IPS DF 4.7 (cell line): ENCODE results near the gene UFD1.

ENCODE experiments used
- DNase-seq: peaks from one replicate; pipeline ENCODE4 v3.0.0-alpha.2; 2013; ENCODE audit warnings: low spot score; ENCODE audit errors: extremely low read depth

UFD1 gene, protein sequence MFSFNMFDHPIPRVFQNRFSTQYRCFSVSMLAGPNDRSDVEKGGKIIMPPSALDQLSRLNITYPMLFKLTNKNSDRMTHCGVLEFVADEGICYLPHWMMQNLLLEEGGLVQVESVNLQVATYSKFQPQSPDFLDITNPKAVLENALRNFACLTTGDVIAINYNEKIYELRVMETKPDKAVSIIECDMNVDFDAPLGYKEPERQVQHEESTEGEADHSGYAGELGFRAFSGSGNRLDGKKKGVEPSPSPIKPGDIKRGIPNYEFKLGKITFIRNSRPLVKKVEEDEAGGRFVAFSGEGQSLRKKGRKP

DNA sequence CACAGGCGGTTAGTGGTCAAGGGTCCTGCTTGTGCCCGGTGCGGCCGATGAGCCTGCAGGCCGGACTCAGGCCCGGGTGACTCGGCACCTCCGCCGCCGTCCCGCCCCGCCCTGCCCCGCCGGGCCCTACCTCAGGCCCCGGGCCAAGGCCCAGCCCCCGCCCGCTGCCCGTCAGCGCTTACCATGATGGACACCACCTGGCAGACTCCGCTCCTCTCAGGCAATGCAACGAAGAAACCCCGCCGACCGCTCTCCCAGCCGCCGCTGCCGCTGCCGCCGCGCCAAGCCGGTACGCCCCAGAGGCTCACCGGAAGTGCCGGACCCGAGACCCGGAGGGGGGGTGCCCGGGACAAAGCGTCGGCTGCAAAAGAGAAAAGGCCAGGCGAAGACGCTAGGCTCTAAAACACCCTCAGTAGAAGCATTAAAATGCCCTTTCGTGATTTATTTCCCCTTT is at the start of gene UFD1:
Gene UFD1, minus strand, starts transcription at position 293 of the 454 bp plus-strand sequence. Its CDS starts 108 bp downstream, at position 185.
- no peak for DNase-seq

DNA sequence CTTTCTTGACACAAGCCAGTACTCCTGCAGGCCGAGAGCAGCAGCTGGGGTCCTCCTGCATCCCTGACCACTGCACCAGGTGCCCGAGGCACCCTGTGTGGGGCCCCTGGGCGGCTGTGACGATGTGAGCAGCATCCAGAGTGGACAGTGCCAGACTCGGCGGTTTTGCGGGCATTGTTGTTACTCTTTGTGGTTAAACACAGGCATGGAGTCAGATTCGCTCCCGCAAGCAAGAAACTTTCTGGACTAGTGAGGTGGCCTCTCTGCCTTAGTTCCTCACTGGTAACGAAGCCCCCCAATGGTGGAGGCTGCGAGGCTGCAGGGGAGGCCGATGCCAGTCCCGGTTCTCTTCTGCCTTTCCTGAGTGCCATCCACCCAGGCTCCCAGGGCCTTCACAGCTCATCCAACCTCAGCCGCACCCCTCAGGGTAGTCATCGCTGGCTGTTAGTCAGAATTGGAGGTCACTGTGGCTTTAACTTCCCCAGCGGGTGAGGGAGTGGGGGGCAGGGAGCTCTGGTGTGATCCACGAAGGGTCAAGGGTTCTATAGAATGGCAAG is 48.9 kb upstream of the UFD1 start:
- no peak for DNase-seq

DNA sequence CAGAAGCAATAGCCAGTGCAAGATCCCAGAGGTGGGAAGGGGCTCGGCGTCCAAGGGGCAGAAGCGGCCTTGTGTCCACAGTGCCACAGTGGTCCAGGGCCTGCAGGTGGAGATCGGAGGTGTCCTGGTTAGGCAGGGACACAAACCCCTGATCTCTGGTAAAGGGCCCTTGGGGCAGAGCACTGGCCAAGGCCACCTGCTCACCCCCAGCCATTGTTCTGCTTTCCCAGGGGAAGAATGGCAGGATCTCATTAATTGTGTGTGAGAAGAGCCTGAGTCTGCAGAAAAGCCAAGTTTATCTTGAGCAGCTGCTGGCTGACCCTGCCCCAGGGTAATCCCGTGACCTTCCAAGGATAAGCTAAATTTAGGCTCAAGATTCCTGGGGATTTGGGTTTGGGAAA is 48.3 kb upstream of the UFD1 start:
- no peak for DNase-seq

DNA sequence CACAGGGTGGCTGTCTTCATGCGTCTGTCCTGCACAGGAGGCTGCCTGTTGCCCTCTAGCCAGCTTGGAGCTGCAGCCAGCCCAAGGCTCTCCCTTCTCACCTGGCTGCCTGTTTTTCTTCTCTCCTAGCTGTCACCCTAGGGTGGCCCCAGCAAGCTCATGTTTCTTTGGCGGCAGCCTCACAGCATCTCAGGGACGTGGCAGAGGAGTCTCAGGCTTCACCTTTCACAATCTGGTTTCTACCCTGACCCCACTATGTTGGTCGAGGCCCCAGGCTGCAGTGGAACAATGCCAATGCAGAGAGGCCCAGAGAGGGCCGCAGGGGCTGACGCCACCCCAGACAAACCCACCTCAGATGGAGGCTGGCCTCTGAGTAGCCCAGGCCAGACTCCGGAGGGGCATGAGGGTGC is 47.7 kb upstream of the UFD1 start:
- DNase-seq: no peak

DNA sequence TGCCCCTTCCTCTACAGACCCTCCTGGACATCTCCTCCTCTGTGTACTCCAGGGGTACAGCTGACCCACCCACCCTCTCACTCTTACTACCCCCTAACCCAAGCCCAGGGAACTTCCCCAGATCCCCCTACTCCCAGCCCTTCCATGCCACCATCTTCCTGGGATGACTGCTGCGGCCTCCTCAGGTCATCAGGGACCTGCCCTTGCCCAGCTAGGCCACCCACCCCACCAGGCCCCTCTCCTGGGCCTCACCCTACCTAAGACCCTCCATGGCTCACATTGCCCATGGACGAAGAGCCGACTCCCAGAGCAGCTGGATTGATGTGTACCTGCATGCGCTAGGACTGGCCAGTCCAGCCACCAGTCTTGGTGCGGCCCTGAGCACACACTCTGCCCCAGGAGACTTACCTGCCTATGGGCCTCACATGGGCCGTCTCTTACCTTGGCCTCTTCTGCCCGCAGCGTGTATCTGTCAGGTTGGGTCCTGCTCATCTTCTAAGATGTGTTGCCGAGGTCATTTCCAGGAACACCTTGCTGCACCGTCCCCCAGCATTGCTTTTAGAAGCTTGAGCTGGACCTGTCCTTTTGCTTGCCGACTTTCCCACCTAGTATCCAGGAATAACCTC is 47.2 kb upstream of the UFD1 start:
- no peak for DNase-seq

DNA sequence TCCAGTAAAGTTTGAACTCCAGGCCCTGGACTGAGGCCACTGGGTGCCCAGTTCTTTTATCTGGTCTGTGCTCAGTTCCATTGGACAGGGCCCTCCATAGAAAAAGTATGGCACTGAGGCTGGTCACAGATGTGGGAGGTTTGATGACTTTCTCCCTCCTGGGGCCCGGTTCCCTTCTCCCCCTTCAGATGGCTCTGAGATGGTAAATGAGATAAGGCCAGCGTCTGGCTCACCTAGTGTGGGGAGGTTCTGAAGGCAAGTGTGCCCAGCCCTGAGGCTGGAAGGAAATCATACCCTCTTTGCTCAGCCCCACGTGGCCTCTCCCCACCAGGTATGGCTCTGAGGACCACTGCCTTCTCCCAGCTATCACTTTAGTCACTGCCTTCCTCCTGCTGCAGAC is 46.7 kb upstream of the UFD1 start:
- no peak for DNase-seq

DNA sequence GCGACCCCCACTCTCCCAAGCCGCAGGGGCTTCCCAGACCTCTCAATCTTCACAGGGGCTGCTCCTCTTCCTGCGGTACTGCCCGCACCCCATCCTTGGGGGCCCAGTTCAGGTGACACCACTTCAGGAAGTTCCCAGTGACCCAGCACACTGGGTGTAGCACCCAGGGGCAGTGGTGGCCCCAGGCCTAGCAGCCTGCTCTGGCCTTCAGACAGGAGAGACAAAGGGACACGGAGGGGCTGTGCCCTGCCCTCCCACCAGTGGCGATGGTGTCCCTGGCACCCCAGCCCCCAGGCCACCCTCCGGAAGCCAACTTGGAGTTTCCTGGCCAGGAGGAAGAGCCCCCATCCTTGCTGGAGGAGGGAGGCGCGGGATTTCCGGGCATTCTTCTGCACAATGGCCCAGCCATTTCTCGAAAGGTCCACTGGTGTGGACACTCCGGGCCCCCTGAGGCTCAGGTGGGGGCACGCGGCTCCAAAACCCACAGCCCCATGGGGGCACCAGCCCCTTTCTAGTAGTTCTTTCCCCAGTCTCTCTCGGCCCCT is 46.2 kb upstream of the UFD1 start:
- no peak for DNase-seq

DNA sequence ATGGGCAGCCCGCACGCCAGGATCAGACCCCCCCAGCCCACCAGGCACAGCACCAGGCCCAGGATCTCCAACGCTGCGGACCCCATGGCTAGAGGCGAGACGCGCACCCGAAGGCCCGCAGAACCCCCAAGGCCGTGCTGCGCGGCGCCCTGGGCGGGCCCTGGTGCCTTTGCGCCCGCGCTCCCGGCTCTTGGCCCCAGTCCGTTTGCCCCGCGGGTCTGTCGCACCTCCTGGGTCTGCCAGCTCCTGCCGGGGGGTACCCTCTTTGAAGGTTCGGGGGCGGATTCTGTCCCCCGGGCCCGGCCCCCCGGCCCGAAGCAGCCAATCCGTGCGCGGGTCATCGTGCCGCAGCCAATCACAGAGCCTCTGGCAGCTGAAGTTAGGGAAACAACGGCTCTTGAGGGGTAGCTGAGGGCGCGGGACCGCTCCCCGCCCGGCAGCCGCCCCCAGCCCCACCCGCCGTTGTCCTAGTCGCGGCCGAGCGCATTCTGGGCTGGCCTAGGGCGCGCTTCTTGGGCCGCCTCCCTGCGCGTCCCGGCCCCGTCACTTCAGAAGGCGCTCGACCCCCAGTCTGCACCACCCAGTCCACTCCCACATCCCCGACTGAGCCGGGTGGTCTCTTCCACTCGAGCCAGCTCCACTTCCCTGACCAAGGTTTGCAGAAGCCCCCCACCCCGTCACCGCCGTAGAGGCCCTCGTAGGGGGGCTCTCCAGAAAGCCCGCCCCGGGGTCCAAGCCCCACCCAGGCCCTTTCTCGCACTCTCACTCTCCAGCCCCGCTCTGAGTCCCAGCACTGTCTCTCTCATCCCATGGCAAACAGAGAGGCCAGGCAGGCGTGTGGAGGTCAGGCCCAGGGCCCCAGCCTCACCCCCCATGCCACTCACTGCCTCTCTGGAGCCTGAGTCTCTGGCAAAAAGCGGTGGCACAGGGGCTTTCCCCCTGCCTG is 45.5 kb upstream of the UFD1 start, which contains the start of gene CLDN5:
Gene CLDN5, minus strand, starts transcription at position 241 of the 946 bp plus-strand sequence. Its CDS starts 155 bp downstream, at position 86.
- DNase-seq: no peak

DNA sequence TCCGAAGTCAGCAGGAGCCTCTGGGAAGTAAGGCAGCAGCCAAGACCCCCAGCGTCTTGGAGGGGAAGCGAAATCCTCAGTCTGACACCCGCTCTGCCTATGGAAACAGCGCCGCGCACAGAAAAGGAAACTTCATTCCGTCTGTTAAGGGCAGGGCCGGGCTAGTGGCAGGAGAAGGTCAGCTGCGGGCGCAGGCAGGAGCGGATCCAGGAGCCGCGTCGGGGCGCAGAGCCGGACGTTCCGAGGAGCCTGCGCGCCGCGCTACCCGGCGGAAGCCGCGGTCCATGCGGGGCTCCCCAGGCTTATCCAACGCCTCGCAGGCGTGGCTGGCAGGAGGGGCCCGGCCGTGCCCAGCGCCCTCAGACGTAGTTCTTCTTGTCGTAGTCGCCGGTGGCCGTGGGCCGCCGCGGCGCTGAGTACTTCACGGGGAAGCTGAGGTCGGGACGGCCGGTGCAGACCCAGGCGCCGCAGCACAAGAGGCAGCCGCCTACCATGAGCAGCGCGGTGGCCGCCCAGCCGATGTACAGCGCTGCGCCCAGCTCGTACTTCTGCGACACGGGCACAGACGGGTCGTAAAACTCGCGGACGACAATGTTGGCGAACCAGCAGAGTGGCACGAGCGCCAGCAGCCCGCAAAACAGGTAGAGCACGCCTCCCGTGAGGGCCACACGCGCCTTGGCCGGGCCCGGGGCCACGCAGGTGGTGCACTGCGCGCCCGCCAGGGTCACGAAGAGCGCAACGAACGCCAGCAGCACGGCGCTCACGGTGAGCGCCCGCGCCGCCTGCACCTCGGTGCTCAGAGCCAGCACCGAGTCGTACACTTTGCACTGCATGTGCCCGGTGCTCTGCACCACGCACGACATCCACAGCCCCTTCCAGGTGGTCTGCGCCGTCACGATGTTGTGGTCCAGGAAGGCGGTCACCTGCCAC is 44.5 kb upstream of the UFD1 start:
- DNase-seq: no peak

DNA sequence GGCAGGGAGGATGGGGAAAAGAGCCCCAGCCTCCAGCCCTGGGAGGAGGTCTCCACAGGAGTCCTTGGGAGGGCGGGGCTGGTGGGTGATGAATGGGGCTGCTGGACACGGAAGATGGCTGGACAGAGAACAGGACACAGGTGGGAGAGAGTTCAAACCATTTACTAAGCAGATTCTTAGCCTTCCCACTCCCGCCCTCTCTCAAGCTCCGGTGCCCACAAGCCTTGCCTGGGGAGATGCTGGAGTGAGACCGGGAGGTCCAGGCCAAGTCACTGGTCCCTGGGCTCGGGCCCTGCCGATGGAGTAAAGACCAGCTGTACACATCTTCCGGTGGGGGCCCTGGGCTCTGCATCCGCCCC is 43.9 kb upstream of the UFD1 start:
- DNase-seq: no peak

DNA sequence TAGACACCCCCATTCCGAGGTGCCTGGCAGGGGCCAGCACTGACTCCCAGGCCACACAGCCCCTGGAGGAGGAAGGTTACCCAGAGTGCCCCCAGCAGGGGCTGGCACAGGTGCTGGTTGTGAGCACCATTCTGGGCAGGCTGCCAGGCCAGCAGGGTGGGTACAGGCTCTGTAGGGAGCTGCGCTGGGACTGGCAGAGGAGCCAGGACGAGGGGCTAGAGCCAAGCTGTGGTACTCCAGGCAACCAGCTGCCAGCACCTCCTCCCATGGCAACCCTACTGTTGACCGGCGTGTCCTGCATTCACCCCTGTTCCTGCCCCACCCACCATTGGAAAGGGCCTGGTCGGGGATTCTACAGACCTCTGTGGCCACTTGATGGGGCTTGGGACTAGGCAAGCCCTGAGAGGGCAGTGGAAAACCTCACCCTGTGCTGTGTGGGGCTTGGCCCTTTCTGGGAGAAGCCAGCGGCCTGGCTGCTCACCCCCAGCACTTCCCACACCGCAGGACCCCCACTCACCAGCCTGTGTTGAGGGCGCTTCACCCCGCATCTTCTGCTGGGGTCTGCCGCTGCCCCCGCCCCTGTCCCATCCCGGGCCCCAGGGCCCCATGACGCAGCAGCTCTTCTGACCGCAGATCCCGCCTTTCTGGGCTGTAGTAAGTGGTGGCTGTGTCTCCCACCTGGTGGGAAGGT is 43.3 kb upstream of the UFD1 start:
- no peak for DNase-seq

DNA sequence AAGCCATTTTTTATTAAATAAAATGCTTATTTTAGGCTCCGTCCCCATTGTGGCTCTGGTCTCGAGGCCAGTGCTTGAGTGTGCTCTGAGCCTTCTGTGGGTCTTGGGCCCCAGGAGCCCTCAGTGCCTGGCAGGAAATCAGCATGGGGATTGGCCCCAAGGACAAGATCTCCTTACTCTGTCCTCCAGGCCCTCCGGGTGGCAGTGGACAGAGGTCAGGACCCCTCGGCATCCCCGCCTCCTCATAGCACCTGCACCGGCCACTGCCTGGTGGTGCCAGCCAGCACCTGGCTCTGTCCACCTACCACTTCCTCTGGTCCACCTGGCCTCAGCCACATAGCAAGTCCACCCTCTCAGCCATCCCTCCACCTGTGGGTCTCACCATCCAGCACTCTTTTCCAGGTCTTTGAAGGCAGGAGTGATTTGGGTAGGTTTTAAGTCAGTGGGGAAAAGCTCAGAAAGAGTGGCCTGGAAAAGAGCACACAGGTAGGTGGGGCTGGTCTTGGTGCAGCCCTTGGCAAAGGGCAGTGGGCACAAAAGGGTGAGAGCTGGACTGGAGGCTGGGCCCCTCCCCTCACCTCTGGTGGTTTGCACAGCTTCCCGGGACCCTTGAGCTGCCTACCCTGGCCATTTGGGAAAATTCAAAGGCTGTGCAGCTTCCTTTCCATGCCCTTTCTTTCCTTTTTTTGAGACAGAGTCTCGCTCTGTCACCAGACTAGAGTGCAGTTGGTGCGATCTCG is 41.7 kb upstream of the UFD1 start:
- DNase-seq: no peak

DNA sequence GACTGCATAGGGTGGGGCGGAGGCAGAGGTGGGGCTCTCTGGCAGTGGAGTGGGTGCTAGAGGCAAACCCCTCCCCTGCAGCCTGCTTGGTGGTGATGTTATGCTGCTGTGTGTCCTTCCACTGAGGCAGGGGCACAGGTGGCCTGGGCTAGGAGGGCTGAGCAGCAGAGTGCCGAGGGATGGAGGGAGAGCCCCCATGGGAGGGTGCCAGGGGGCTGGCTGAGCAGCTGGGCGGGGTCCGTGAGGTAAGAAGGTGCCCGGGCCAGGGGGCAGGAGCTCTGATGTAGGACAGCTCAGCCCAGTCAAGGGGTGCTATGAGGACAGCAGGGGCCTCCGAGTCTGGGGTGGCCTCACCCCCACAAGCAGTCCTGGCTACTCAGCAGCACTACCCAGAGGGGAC is 41.0 kb upstream of the UFD1 start:
- DNase-seq: no peak

DNA sequence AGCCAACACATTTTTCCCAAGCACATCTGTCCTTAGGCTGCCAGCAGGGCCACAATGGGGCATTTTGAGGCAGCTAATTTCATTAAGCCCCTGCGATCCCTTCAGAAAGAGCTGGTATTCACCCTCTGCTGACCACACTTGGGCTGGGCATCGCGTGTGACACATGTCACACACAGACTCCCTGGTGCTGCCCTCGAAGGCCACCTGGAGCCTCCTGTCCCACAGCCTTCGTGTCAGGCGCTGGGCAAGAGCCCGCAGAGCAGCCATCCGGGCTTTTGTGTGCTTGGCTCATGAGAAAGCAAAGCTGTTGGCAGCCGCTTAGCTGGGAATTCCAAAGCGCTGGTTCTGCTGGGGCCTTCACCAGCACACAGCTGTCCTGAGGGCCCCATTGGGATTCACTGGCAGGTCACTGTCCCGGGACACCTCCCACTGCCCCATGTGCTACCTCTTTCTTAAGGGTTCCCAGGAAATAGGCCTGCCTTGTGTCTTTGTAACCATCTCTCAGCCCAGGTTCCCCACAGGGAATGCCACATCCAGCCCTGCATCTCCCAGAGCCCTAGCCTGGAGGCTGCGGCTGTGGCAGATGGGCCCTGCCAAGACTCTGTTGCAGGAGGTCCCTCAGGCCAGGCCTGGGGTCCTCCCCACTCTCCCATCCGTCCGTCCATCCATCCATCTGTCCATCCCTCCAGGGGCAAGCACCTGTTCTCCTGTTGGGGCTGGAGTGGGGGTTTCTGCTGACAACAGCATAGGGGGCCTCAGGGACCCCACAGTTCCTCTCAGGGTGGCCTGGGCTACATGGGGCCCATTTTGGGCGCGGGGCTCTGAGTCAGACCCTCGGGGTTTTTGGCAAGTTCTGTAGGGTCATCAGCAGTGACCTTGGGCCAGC is 40.3 kb upstream of the UFD1 start:
- DNase-seq: no peak

DNA sequence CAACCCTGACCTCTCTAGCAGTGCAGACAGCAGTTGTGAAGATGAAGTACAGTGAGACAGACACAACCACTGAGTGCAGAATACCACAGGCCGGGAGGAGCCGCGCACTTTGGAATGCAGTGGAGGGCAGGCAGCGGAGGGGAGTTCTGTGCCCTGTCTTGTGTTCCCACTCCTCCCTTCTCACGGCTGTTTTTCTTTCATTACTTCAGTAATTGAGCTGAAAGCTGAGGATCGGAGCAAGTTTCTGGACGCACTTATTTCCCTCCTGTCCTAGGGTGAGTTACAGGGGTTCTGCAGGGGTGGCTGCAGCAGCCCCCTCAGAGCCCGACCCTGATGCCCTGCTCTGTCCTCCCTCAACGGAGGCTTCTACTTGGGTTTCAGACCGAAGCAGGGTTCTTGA is 39.6 kb upstream of the UFD1 start:
- DNase-seq: no peak

DNA sequence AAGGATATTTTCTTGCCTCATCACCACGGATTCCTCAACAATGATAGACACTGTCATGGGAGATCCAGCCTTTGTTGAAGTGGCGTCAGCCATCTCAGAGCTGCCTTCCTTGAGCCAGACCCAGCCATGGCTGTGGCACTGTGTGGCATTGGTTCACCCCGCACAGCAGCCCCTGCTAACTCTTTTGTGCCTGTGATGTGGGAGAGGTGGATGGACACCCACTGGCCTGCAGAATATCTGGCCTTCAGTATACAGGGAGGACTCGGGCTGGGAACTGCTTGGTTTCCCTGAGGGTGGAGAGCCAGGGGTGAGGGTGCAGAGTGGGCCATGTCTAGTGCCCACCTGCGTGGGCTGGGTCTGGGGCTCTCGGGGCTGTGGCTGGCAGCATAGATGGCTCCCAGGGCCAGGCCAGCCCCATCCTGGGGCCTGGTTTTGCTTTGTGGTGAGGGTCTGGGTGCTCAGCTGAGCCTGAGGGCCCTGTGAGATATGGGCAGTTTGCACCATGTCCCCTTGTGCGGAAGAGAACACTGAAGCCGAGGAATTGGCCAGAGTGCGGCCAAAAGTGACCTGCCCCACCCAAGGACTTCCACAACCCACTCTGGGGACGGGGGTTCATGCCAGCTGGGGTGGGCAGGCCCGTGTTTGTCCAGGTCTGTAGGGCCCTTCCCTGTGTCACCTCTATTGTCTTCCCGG is 39.1 kb upstream of the UFD1 start:
- DNase-seq: no peak

DNA sequence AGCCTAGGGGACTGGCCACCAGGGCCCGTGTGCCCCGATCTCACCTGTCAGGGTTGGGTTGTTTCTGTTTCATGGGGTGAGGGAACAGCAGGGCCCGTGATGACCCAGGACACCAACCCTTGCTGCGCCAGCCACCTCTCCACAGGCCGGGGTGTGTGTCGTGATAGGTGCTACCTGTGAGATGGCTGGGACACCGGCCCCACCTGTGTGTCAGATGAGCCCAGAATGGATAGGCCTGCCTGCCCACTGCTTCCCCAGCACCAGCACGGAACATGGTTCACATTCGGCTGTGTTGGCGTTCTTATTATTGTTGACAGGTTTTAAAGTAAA is 38.1 kb upstream of the UFD1 start:
- DNase-seq: no peak
